RWPE1 (cell line): ENCODE measurements around the gene NR6A1.

ENCODE experiments used
- CTCF ChIA-PET: fragments of 350-600 bp; sonication (Branson Sonifier 250); formaldehyde crosslinking; extraction: SDS; loops from one replicate; lab custom pipeline; 2021; lab: Yijun Ruan, JAX
- POLR2A ChIA-PET: fragments of 400-600 bp; formaldehyde crosslinking; extraction: SDS; loops from one replicate; lab custom pipeline; 2020; ENCODE audit warnings: antibody characterized with exemption; ENCODE audit not compliant: low non-redundant PET; lab: Yijun Ruan, JAX
- DNase-seq: peaks from one replicate; pipeline ENCODE4 v3.0.0; 2012; ENCODE audit warnings: low spot score
- H3K27ac ChIP-seq: fragments of 450-650 bp; 2 replicates; pipeline ENCODE4 v1.5.1; 2017
- TF ChIP-seq, protein P1 (sequence below): fragments of 450-650 bp; conservative IDR thresholded peaks from 2 replicates; pipeline ENCODE4 v1.5.1; 2017; ENCODE audit warnings: low read depth, mild to moderate bottlenecking

Gene NR6A1

DNA sequence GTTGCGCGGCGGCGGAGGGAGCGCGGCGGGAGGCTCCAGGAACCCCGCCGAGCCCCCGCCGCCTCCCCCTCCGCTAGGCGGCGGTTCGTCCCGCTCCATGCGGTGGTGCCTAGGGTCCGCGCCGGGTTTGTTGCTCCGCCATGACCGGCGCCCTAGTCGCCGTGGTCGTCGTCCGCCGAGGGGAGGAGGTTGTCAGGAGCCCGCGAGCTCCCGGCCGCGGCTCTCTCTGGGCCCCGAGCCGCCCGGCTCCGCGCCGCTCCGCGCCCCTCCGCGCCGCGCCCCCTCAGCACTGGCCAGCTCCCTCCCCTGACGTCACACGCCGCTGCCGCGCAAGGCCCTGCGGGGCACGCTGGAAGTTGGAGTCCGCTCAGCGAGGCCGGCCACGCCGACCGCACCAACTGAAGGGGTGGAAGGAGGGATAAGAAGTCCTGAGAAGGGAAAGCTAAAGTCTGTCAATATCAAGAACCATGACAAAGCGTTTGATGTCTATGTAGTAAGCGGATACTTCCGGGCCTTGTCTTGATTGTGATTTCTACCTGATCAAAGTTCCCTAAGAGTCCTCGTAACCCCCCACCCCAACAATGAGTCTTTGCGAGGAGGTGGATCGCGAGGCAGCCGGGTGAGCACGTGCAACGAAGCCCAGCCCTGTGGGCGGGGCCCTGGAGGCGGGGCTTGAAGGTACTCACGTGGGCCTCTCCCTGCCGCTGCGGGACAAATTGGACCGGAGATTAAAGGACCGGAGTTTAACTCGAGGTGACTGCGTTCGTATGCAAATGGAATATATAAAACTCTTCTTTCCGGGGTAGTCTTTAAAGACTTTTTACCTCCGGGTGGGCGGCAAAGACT is at the start of gene NR6A1:
NR6A1 (minus strand) TSS at position 291 of the 846 bp plus-strand sequence.
- H3K27ac ChIP-seq: peak within 1 kb of the TSS; percentile 79
- ChIA-PET CTCF (interaction anchor here (0.6 to 15.3 kb wide), 33 partner anchors 9 to 1721 kb away, joined by 3 to 761 read pairs (median 5); partner anchors contain the start of genes ARPC5L, RPL35, SCAI and WDR38), POLR2A (interaction anchor here (0.6 to 2.1 kb wide), 4 partner anchors 82 to 564 kb away, joined by 3 to 13 read pairs (median 3); partner anchors contain the start of genes ARPC5L, RPL35 and WDR38)
- DNase-seq: peak; percentile 100
- TF ChIP-seq, protein P1, sequence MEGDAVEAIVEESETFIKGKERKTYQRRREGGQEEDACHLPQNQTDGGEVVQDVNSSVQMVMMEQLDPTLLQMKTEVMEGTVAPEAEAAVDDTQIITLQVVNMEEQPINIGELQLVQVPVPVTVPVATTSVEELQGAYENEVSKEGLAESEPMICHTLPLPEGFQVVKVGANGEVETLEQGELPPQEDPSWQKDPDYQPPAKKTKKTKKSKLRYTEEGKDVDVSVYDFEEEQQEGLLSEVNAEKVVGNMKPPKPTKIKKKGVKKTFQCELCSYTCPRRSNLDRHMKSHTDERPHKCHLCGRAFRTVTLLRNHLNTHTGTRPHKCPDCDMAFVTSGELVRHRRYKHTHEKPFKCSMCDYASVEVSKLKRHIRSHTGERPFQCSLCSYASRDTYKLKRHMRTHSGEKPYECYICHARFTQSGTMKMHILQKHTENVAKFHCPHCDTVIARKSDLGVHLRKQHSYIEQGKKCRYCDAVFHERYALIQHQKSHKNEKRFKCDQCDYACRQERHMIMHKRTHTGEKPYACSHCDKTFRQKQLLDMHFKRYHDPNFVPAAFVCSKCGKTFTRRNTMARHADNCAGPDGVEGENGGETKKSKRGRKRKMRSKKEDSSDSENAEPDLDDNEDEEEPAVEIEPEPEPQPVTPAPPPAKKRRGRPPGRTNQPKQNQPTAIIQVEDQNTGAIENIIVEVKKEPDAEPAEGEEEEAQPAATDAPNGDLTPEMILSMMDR: no peak; the same call in 1 of the 2 replicates

- ChIA-PET CTCF (interaction anchor here (0.6 to 2.6 kb wide), 10 partner anchors 11 to 400 kb away, joined by 3 to 38 read pairs (median 4); partner anchors contain the start of genes NR6A1, OLFML2A and WDR38), POLR2A (interaction anchor here (0.6 to 2.1 kb wide), 7 partner anchors 12 to 51 kb away, joined by 3 to 18 read pairs (median 3); no protein-coding TSS in a partner anchor)
- DNase-seq: peak; percentile 82
- TF ChIP-seq, protein P1: no peak; the same call in 1 of the 2 replicates
- peak overlapping the region; percentile 99 for H3K27ac ChIP-seq
Measured at GRCh38 chr9:124818431-124819281, 47.5 kb upstream of the NR6A1 start.

DNA sequence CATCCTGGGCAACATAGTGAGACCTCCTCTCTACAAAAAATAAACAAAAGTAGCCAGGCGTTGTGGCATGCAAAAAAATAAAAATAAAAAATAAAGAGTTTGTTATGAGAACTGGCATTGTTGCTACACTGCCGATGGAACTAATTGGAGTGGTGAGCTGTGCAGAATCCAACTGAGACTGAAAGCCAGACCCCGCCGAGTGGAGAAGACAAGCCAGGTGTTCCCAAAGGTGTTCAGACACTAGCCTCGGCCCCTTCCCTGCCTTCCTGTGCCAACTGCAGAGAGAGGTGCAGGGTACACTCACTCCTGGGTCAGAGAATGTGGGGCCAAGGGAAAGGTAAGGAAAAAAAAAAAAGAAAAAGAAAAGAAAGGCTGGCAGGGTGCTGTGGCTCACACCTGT is 44.5 kb upstream of the NR6A1 start:
- ChIA-PET CTCF (interaction anchor here (0.6 to 3.6 kb wide), 2 partner anchors 26 to 37 kb away, joined by 3 to 30 read pairs; partner anchors contain the start of gene WDR38), POLR2A (no interaction called here)
- no peak for DNase-seq
- TF ChIP-seq, protein P1: no peak
- peak overlapping the region; percentile 99 for H3K27ac ChIP-seq

- TF ChIP-seq, protein P1: no peak
- ChIA-PET POLR2A (interaction anchor here (0.6 kb wide), 1 partner anchor 23 kb away, joined by 3 read pairs; no protein-coding TSS in a partner anchor), CTCF (interaction anchor here (0.8 to 3.6 kb wide), 4 partner anchors 17 to 42 kb away, joined by 3 to 30 read pairs (median 10); partner anchors contain the start of genes NR6A1 and WDR38)
- H3K27ac ChIP-seq: peak overlapping the region; percentile 94
- peak; percentile 66 for DNase-seq
Measured at GRCh38 chr9:124814164-124814535, 43.0 kb upstream of the NR6A1 start.

DNA sequence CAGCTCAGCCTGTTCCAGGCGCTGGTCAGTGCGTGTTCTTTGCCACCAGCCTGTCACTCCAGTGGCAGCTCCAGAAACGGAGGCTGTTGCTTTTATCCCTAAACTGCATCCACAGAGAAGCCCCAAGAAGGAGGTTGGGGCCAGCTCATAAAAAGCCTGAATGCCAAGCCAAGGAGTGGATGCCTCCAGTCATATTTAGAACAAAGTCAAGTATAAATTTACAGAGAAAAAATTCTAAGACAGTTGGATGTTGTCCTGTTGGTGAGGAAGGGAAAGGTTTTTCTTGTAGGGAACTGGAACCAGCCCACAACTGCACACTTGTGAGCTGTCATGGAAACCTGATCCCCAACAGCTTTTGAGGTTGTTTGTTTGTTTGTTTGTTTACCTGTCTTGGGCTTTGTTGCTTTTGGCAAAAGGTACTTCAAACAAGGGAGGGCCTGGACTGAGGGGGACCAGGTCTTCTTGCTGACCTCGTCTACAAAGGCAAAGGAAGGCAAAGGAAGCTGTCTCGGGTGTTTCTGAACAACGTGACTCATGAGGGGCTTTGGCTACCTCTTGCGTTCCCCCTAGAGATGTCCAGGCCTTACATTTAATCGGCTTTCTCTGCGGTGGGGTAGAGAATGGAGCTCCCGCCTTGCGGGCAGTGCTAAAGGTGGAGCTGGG is 42.5 kb upstream of the NR6A1 start:
- TF ChIP-seq, protein P1: no peak
- ChIA-PET POLR2A (no interaction called here), CTCF (interaction anchor here (0.7 to 3.6 kb wide), 6 partner anchors 17 to 50 kb away, joined by 3 to 30 read pairs (median 4); partner anchors contain the start of genes NR6A1 and WDR38)
- H3K27ac ChIP-seq: peak overlapping the region; percentile 94
- peak; percentile 42 for DNase-seq
